Fibroblast of villous mesenchyme (primary cell): Measurements from ENCODE around the gene RPS15. TPM values are rescaled to one million over a fixed set of nuclear protein-coding genes. Genes with fewer than 3 reads are reported as not detected.
"Not testable (repeated sequence)": the region's sequence is repeated elsewhere in the genome, so short reads cannot be mapped to it uniquely, and the experiment has no call there.

Source experiments
- DNase-seq: peaks from one replicate; pipeline ENCODE4 v3.0.0-alpha.2; 2010; ENCODE audit warnings: low read depth
- H3K4me3 ChIP-seq: 2 replicates; pipeline ENCODE4 v1.5.1; 2011; ENCODE audit warnings: low read depth, mild to moderate bottlenecking, low read length
- total RNA-seq: library from RNA; depleted of rRNA; stranded (reverse); fragments of >200 nt; gene quantifications from 2 replicates; pipeline ENCODE4 v1.2.3, GENCODE V29; 2012
- TF ChIP-seq, protein P1 (sequence below): IDR thresholded peaks from 2 replicates; pipeline ENCODE4 v1.5.1; 2012; ENCODE audit warnings: low read depth, mild to moderate bottlenecking, low read length; ENCODE audit not compliant: insufficient read depth

RPS15 gene
- total RNA-seq, 1 donor, result 346 TPM

DNA sequence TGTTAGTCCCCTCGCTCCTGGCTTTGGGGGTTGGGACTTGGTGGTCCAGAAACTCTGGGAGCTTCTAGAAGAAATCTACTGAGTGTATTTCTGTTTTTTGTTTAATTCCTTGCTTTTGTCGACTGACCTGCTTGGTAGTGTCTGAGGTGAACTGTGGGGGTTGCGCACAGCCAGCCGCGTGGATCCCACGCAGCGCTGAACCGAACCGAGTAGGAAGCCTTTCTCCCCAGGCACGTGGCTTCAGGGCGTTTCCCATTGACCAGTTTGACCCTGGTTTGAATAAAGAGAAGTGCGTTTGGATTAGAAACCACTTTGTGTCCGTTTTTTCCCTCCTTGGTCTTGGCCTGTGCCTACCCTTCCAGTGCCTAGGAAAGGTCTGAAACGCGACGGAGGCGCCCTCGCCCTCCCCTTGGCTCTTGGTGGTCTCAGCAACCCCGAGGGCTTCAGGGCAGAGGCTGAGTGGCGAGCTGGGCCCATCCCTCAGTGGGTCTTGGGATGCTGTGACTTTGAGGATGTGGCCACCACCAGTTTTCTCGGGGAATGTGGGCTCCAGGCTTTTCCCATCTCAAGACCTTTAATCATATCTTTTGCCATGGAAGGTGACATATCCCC lies 2.7 kb upstream of the RPS15 start:
- TF ChIP-seq, protein P1, sequence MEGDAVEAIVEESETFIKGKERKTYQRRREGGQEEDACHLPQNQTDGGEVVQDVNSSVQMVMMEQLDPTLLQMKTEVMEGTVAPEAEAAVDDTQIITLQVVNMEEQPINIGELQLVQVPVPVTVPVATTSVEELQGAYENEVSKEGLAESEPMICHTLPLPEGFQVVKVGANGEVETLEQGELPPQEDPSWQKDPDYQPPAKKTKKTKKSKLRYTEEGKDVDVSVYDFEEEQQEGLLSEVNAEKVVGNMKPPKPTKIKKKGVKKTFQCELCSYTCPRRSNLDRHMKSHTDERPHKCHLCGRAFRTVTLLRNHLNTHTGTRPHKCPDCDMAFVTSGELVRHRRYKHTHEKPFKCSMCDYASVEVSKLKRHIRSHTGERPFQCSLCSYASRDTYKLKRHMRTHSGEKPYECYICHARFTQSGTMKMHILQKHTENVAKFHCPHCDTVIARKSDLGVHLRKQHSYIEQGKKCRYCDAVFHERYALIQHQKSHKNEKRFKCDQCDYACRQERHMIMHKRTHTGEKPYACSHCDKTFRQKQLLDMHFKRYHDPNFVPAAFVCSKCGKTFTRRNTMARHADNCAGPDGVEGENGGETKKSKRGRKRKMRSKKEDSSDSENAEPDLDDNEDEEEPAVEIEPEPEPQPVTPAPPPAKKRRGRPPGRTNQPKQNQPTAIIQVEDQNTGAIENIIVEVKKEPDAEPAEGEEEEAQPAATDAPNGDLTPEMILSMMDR, result no peak
- no peak for DNase-seq
- H3K4me3 ChIP-seq, result no peak overlapping the region

DNA sequence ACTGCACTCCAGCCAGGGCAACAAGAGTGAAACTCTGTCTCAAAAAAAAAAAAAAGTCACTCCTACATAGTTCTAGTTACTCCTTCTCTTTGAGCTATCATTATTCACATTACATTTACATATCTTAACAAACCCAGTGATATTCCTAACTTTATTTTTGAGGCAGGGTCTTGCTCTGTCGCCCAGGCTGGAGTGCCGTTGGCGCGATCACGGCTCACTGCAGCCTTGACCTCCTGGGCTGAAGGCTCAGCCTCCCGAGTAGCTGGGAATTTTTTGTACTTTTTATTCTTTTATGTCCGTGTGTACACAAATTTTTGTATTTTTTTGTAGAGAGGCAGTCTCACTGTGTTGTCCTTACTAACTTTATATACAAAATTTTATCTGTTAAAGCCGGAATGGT lies 587 bp upstream of the RPS15 start:
- DNase-seq, result no peak

GRCh38 chr19:1438933-1439354 lies 748 bp downstream of the RPS15 start:
- no peak for DNase-seq
- TF ChIP-seq, protein P1, result no peak
- peak overlapping the region; percentile 91 for H3K4me3 ChIP-seq

More for the DNA sequence above, 587 bp upstream of the RPS15 start:
- H3K4me3 ChIP-seq, result peak overlapping the region; percentile 91
- TF ChIP-seq, protein P1, result no peak

DNA sequence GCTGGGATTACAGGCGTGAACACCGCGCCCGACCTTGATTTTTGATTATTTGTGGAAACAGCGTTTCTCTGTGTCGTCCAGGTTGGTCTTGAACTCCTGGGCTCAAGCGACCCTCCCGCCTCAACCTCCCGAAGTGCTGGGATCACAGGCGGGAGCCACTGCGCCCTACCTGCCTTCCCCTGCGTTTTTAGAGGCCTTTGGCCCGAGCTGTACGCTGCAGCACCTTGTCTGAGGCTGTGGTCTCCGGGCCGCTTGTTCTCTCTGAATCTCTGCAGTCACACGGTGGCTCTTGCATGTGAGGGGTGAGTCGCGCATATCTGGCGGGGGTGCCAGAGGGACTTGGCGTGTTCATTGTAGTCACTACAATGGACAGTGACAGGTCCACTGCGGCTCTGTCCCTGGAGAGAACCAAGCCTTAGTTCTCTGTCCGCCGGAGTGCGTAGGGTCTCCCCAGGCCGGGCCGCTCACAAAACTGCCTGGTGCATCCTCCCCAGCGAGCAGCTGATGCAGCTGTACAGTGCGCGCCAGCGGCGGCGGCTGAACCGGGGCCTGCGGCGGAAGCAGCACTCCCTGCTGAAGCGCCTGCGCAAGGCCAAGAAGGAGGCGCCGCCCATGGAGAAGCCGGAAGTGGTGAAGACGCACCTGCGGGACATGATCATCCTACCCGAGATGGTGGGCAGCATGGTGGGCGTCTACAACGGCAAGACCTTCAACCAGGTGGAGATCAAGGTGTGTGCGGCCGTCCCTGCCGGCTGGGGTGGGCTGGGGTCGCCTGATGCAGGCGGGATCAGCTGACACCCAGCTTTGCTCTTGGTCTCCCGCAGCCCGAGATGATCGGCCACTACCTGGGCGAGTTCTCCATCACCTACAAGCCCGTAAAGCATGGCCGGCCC lies 1.6 kb downstream of the RPS15 start:
- DNase-seq, result not testable (repeated sequence)
- peak overlapping the region; percentile 91 for H3K4me3 ChIP-seq

- no peak overlapping the region for H3K4me3 ChIP-seq
- DNase-seq, result no peak
- TF ChIP-seq, protein P1, result no peak
These were observed 2.2 kb downstream of the RPS15 start for GRCh38 chr19:1440418-1440801.

DNA sequence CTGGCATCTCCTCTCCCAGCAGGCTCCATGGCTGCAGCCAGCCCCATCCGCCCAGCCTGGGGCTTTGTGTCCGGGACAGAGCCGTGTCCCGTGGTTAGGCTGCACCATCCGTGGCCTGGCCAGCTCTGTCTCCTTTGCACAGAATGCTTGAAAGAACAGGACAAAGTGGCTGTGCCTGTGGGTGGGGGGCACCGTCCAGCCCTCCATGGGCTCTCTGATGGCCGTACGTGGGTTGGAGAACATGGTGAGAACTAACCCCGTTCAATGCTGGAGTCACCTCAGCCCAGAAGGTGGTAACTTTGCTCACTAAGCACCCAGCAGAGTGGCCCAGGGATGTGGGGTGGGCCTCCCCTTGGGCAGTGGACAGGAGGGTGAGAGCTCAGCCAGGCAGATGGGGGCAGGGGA lies 2.8 kb downstream of the RPS15 start:
- H3K4me3 ChIP-seq, result no peak overlapping the region
- no peak for DNase-seq
- TF ChIP-seq, protein P1, result no peak

GRCh38 chr19:1441677-1442438 lies 3.7 kb downstream of the RPS15 start:
- TF ChIP-seq, protein P1, result no peak
- H3K4me3 ChIP-seq, result no peak overlapping the region
- no peak for DNase-seq
